NOMO-1 treated with dmso at 0.1 percent for 144 hours (cell line): ENCODE results near the gene CRX.
"Not testable (repeated sequence)": the region's sequence is repeated elsewhere in the genome, so short reads cannot be mapped to it uniquely, and the experiment has no call there.

Source experiments
- DNase-seq: peaks from one replicate; lab custom pipeline; 2025; ENCODE audit not compliant: unreplicated experiment; lab: John Stamatoyannopoulos, UW

CRX gene

DNA sequence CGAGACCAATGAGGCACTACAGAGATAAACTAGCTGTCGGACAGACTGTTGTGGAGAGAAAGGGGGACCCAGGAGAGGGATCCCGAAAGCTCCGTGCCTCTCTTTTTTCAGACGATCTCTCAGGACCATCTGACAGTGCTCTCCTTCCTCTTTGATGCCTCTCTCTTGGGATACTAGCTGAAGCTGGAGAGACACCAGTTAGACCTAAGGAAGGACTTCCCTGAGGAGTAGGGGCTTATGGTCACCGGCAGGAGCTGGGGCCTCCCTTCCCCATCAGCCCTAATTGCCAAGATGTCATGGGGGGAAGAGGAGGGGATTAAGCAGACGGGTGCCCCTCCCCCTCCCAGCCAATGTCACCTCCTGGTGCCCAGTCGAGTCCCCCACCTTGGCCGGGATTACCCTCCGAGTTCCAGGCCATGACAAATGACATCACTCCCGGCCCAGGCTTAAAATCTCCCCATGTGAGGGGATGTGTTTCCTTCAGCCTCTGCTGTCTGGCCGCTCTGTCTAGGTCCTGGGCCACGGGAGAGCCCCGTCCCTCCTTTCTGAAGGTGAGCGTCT is at the start of gene CRX:
CRX (plus strand) TSS at position 478 of the 561 bp plus-strand sequence. CDS start 12,507 bp downstream, outside the sequence.
- no peak for DNase-seq

DNA sequence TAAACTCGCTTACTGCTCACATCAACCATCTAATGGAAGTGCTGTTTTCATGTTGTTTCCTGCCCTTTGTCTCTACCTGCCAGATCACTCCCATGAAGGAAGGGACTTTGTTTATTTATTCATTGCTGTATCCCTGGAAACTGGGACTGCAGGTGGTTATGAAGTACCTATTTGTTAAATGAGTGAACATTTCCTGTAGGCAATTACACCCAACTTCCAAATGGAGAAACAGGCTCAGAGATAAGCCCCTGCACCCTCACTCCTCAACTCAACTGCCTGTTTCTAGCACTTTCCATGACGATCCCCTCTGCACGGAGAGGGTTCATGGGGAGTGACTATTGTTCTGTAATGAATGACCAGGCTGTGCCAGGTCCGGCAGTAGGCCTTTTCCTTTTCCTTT is 45.2 kb upstream of the CRX start:
- DNase-seq = no peak

DNA sequence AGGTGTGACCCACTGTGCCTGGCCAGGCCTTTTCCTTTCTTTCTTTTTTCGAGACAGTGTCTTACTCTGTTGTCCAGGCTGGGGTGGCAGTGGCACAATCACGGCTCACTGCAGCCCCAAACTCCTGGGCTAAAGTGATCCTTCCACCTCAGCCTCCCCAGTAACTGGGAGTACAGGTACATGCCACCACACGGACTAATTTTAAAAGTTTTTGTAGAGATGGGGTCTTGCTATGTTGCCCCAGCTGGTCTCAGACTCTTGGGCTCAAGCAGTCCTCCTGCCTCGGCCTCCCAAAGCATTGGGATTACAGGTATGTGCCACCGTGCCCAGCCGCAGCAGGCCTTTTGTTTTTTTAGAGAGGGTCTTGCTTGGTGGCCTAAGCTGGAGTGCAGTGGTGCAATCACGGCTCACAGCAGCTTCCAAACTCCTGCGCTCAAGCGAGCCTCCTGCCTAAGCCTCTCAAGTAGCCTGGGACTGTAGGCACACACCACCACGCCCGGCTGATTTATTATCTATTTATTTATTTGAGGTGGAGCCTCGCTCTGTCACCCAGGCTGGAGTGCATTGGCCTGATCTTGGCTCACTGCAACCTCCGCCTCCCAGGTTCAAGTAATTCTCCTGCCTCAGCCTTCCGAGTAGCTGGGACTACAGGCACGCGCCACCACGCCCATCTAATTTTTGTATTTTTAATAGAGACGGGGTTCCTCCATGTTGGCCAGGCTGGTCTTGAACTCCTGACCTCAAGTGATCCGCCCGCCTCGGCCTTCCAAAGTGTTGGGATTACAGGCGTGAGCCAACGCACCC is 44.3 kb upstream of the CRX start:
- not testable (repeated sequence) for DNase-seq

DNA sequence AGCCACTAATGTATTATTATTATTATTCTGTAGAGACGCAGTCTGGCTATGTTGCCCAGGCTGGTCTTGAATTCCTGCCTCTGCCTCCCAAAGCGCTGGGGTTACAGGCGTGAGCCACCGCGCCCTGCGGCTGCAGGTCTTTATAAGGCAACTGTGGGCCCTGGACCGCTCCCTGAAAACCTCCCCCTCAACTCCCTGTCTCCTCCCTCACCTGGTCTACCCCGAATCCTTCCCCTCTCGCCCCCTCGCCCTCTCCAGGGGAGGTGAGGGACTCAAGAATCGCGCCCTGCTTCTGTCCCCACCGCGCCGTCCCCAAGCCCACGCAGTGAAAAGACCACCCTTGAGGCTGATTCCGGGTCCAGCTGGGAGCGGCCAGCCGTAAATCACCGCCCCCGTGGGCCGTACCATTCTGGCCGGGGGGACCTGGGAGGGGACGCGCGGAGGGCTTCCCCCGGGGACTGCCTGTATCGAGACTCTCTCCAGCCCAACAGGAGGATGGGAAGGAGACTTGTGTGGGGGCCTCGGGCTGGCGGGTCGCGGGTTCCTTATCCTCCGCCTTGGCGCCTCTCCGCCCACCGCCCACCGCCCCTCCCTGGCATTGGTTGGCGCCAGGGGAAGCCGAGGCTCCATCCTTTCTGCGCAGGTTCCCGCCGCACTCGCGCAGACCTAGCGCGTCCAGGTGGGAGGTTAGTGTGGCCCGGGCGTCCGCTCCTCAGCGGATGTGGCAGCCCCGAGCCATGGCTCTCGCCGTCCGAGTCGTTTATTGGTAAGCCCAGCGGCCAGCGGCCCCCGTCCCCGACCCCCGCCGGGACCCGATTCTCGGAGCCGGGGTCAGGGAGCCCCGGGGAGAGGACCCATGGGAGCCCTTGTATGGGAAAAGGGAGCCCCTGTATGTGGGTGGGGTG is 43.4 kb upstream of the CRX start, which contains the start of gene SELENOW:
SELENOW (plus strand) TSS at position 655 of the 905 bp plus-strand sequence; CDS start at position 738, 83 bp downstream.
- peak; percentile 48 for DNase-seq

DNA sequence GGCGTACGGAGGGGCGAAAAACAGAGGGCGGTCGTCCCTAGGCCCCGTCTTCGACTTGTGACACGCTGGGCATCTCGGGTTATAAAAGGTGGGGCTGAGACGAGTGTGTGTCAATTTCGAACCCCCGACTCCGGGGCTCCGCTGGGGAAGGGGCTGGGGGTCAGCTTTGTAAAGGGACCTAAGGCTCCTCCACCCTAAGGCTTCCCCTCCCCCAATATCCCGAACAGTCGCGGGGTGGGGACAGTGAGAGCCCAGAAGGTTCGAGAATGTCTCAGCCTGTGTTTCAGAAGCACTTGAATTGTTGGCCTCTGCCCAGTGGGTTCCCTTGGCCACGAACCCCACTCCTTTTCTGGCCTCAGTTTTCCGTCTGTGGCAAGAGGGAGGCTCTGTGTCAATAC is 42.8 kb upstream of the CRX start:
- DNase-seq = no peak

DNA sequence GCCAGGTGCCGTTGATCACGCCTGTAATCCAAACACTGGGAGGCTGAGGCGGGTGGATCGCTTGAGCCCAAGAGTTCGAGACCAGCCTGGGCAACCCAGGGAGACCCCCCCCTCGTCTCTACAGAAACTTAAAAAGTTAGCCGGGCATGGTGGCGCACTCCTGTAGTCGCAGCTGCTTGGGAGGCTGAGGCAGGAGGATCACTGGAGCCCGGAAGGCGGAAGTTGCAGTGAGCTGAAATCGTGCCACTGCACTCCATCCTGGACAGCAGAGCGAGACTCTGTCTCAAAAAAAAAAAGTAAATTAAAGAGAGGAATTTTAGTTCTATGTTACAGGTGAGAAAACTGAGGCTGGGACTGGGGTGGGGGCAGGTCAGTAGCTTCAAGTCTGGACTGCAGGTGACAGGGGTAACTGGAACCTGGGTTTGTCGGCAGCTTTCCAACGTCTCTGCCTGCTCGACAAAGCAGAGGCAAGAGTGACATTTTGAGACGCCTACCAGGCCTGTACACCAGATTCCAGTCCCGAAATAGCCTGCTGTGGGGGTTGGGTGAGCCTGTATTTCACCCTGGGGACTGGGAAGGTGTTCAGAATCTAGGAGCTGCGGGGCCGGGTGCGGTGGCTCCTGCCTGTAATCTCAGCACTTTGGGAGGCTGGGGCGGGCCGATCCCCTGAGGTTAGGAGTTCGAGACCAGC is 42.1 kb upstream of the CRX start:
- no peak for DNase-seq

DNA sequence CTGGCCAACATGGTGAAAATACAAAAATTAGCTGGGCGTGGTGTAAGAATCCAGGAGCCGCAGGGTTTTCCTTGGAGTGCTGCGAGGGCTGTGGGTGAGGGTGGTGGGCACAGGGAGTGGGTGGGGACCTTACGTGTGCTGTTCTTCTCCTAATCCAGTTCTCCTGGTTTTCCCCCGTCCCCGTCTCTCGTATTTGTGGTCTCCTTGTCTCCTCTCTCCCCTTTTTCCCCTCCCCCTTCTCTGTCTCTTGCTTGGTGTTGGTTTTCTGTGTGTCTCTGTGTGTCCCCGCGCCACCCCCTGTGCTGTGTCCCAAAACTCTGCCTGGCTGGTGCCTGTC is 41.6 kb upstream of the CRX start:
- no peak for DNase-seq

DNA sequence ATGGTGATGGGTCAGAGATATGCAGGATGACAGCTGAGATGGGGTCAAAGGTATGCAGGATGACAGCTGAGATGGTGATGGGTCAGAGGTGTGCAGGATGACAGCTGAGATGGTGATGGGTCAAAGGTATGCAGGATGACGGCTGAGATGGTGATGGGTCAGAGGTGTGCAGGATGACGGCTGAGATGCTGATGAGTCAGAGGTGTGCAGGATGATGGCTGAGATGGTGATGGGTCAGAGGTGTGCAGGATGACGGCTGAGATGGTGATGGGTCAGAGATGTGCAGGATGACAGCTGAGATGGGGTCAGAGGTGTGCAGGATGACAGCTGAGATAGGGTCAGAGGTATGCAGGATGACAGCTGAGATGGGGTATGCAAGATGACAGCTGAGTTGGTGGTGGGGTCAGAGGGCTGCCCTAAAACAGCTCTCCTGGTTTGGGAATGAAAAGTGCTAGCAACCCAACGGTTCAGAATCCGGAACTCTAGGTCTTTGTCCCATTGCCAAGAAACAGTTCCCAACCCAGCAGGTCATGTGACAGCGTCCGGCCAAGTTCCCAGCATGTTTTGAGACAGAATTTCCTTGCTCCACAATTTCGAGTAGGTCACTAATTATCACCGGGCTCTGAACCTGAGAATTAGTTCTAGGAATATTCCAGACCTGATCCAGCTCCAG is 40.0 kb upstream of the CRX start:
- DNase-seq = no peak

DNA sequence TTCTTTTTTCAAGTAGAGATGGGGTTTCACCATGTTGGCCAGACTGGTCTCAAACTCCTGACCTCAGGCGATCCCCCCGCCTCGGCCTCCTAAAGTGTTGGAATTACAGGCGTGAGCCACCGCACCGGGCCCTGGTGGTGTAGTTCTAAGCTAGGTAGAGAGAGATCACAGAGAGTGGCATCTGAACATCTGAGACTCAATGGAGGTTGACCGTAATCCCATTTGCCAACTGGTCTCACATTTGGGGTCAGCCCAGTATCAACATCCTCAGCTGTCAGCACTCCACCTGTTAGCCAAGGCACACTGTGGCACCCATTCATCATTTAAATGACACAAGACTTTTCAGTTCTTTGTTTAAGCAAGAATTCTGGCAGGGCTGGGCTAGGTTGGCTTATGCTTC is 35.2 kb upstream of the CRX start:
- no peak for DNase-seq

DNA sequence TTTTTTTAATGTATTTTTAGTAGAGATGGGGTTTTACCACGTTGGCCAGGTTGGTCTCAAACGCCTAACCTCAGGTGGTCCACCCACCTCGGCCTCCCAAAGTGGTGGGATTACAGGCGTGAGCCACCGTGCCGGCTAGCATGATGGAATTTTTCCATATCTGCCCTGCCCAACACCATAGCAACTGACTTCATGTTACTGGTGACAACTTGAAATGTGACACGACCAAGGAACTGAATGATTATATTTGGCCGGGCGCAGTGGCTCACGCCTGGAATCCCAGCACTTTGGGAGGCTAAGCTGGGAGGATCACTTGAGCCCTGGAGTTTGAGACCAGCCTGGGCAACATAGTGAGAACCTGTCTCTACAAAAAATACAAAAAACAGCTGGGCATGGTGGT is 34.4 kb upstream of the CRX start:
- DNase-seq = not testable (repeated sequence)

DNA sequence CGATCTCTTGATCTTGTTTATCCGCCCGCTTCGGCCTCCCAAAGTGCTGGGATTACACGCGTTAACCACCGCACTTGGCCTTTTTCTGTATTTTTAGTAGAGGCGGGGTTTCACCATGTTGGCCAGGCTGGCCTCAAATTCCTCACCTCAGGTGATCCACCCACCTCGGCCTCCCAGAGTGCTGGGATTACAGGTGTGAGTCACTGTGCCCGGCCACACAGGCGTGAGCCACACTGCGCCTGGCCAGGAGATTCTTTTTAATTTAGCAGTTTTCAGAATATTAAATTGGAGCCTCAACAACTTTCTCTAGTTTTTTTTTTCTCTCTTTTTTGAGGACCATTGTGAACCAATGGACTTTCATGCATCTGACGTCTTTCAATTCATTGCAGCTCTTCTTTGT is 31.9 kb upstream of the CRX start:
- DNase-seq = not testable (repeated sequence)

DNA sequence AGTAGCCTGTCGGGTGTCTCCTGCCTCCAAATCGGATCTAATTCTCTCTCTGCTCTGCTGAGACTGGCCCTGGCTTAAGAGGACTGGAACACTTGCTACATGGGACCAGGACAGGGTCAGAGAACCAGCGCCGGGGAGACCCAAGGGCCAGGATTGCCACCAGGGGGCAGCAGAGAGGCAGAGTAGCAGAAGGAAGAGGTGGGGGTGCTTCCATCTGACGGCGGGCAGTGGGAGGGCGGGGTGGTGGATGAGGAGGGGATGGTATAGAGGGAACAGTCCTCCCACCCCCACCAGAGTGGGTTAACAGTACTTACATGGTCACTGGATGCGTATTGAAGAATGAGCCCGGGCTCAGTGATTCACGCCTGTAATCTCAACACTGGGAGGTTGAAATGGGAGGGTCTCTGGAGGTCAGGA is 31.3 kb upstream of the CRX start:
- no peak for DNase-seq

DNA sequence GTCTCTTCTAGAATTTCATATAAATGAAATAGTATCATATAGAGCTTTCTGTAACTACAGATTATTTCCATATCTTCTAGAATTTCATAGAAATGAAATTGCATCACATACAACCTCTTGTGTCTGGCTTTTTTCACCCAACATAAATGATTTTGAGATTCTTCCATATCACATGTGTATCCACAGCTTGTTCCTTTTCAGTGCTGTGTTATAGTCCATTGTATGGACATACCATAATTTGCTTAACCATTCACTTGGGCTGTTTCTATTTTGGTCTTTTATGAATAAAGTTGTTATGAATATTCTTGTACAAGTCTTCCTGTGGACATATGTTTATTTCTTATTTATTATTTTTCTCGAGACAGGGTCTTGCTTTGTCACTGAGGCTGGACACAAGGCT is 29.1 kb upstream of the CRX start:
- DNase-seq = no peak

DNA sequence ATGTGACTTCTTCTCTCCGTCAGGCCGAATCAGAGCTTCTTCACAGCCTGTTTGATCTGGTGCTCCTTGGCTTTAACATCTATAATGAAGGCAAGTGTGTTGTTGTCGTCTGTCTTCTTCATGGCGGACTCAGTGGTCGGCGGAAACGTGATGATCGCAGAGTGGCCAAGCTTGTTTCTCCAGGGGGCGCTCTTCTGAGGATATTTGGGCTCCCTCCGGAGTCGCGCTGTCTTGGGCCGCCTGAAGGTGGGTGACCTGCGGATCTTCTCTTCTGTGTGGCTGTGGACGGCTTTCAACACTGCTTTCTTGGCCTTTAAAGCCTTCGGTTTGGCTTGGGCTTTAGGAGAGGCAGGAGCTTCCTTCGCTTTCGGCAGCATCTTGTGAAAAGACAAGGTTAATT is 27.2 kb upstream of the CRX start:
- no peak for DNase-seq

DNA sequence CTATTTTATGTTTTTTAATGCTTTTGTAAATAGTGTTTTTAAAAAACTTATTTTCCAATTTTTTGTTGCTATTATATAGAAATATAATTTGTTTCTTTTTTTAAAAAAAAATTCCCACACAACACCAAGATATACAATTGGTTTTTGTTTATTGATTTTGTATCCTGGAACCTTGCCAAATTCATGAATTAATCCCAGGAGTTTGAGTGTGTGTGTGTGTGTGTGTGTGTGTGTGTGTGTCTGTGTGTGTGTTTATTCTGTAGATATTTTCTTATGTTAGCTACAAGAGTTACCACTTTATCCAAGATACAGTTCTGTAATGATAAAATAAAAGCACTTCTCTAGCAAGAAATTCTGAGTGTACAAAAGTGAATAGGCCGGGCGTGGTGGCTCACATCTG is 25.0 kb upstream of the CRX start:
- no peak for DNase-seq

DNA sequence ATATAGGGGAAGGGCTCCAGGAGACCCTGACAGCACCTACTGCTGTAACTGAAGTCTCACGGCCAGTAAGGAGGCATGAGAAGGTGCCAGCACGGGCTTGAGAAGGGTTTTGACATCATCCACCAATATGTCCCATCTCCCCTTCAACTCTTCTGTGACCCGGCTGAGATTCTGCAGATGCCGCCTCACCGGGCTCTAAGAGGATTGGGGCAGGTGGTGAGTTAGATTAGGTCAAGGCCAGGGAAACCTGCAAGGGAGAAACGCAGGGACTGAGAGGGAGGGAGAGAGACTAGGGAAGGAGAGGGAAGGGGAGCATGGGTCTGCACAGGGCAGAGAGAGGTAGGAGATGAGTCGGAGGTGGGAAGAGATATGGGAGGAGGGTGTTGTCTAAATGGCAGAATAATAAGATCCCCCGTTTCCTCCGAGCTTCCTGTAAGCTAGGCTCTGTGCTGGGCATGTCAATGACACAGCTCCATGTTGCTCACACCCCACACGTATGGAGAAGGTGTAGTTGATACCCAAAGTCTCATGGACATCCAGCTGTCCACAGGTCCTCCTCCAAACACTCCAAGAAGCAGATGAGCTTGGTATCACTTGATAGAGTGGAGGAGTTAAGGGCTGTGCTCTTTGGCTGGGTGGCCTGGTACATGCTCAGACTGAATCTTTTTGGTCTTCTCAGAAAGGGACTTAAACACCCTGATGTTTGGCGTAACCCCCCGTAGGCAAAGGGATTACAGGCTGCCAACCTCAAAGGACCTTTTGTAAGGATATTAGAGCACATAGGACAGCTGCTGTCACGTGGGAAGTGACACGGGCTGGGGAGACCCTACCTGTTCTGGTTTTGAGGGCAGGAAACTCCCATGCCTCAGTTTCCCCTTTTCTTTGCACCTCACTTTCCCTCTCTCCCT is 23.5 kb upstream of the CRX start:
- no peak for DNase-seq

DNA sequence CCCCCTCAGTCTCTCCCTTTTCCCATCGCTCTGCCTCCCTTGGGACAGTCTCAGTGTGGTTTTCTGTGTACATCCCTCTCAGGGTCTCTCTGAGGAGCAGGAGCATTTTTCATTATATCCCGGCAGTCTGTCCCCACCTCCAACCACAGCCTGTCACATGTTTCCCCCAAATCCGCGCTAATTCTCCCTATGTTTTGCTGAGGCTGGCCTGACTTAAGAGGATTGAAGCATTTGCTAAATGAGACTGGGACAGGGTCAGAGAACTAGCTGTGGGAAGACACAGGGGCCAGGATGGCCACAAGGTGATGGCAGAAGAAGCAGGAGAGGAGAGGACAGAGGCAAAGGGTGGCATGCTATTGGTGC is 22.9 kb upstream of the CRX start:
- DNase-seq = no peak

DNA sequence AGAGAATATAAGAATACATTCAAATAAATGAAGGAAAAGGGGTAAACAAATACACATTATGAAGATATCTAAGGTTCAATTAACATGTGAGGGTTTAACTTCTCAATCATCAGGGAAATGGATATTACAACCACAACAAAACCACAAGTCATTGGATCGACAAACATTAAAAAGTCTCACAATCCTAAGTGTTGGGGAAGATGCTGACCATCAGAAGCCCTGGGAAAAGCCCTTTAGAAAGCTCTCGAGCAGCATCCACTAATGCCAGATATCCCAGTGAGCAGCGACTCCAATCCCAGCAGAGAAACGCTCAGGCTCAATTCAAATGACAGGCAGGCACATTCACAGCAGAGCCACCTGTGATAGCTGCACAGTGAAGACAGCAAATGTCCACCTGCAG is 20.5 kb upstream of the CRX start:
- DNase-seq = no peak

DNA sequence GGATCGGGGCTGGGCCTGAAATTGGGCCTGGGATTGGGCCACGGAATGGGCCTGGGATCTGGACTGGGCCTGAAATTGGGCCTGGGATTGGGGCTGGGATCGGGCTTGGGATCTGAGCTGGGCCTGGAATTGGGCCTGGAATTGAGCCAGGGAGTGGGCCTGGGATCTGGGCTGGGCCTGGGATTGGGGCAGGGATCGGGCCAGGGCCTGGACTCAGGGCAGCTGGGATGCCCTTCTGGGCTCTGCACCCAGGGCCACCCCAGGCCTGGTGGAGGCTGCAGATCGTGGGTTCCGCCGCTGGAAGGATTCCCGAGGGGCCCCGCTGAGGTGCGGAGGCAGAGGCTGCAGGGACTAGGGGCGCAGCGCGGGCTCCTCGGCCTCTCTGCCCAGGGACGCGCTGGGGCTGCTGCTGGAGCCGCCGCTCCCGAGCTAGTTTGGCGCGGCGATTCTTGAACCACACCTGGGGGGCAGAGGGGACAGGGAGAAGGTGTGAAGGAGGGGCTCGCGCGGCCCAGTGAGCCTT is 19.2 kb upstream of the CRX start:
- DNase-seq = no peak
